ENCODE measurements around the gene SERPINB8. TPM values are rescaled to one million over a fixed set of nuclear protein-coding genes. Genes with fewer than 3 reads are reported as not detected.
A peak's percentile ranks its signal among the peaks of the same experiment; 100 is the strongest.
"Not testable (repeated sequence)": the region's sequence is repeated elsewhere in the genome, so short reads cannot be mapped to it uniquely, and the experiment has no call there.

SERPINB8 gene
- 10 to 100 TPM in 3 of 4 donors, 1 to 10 TPM in 1; 6.7 to 15.7 (median 12.3) TPM for polyA plus RNA-seq
- long read RNA-seq, donor 1: 0 reads
- long read RNA-seq, donor 2, partial matches to known transcripts: 0 of 2 reads
- long read RNA-seq, donor 2, other reads (novel, unspliced or antisense): 0 of 2 reads
- long read RNA-seq, donor 3: 0 reads
- long read RNA-seq, donor 4: 0 reads
- long read RNA-seq, donor 5, partial matches to known transcripts: 0 of 1 reads
- long read RNA-seq, donor 5, other reads (novel, unspliced or antisense): 0 of 1 reads
- long read RNA-seq, donor 6, partial matches to known transcripts: 0 of 2 reads
- long read RNA-seq, donor 6, other reads (novel, unspliced or antisense): 0 of 2 reads
- long read RNA-seq, donor 7: 0 reads
- long read RNA-seq, donor 8: 0 reads
- long read RNA-seq, donor 9: 0 reads
- long read RNA-seq, donor 10: 0 reads

- Histone ChIP-seq H3K4me1 (ENCODE audit: control insufficient read depth in 3 of 3, insufficient read depth in 2 of 3, low read depth in 1 of 3, low read length in 2 of 3) (peaks cover 3 to 9% (median 6%) of the 10 kb centered on the region in 3 donors), H3K27me3 (ENCODE audit: control insufficient read depth in 3 of 3, insufficient read depth in 3 of 3, low read length in 3 of 3) (no peaks in the 10 kb centered on the region), H3K4me3 (ENCODE audit: low read depth in 1 of 3, low read length in 3 of 3) (peak within 1 kb of the TSS; percentile 61 to 79 (median 76)), H3K36me3 (ENCODE audit: control insufficient read depth in 3 of 3, insufficient read depth in 2 of 3, low read depth in 1 of 3, low read length in 3 of 3) (no peaks in the 10 kb centered on the region), H3K27ac (ENCODE audit: low read depth in 1 of 3, low read length in 2 of 3) (peak within 1 kb of the TSS; percentile 87 to 99 (median 98)), H3K9me3 (ENCODE audit: control insufficient read depth in 2 of 2, insufficient read depth in 1 of 2, low read depth in 1 of 2, low read length in 1 of 2) (no peaks in the 10 kb centered on the region)
- DNase-seq: peak; percentile 96
- FAIRE-seq: no peak
- 0% methylated on average over 46 to 62 of the region's 62 CpGs for WGBS, 3 donors
Observed at GRCh38 chr18:63969942-63970808, at the start of gene SERPINB8. TSS of gene SERPINB8 (plus strand) at chr18:63970081. CDS start at chr18:63978309, 8,228 bp downstream.

- no peaks in the 10 kb centered on the region for H3K4me1 ChIP-seq (ENCODE audit: control insufficient read depth in 3 of 3, insufficient read depth in 2 of 3, low read depth in 1 of 3, low read length in 2 of 3)
- H3K4me3 ChIP-seq (ENCODE audit: low read depth in 1 of 3, low read length in 3 of 3): no peak overlapping the region
- 86 to 91% (median 87%) methylated on average over 2 of the region's 2 CpGs for WGBS, 3 donors
- no peaks in the 10 kb centered on the region for H3K36me3 ChIP-seq (ENCODE audit: control insufficient read depth in 3 of 3, insufficient read depth in 2 of 3, low read depth in 1 of 3, low read length in 3 of 3)
- H3K27me3 ChIP-seq (ENCODE audit: control insufficient read depth in 3 of 3, insufficient read depth in 3 of 3, low read length in 3 of 3): peaks cover 0 to 4% (median 0%) of the 10 kb centered on the region in 3 donors
- FAIRE-seq (no peak), DNase-seq (no peak)
- H3K9me3 ChIP-seq (ENCODE audit: control insufficient read depth in 2 of 2, insufficient read depth in 1 of 2, low read depth in 1 of 2, low read length in 1 of 2): no peaks in the 10 kb centered on the region
- H3K27ac ChIP-seq (ENCODE audit: low read depth in 1 of 3, low read length in 2 of 3): no peak overlapping the region
Observed at GRCh38 chr18:63922049-63922448, 47.8 kb upstream of the SERPINB8 start.

- H3K4me1 ChIP-seq (ENCODE audit: control insufficient read depth in 3 of 3, insufficient read depth in 2 of 3, low read depth in 1 of 3, low read length in 2 of 3): no peaks in the 10 kb centered on the region
- 52 to 79% (median 70%) methylated on average over 1 of the region's 1 CpG for whole genome bisulfite sequencing, 3 donors
- H3K4me3 ChIP-seq (ENCODE audit: low read depth in 1 of 3, low read length in 3 of 3): no peak overlapping the region
- H3K27me3 ChIP-seq (ENCODE audit: control insufficient read depth in 3 of 3, insufficient read depth in 3 of 3, low read length in 3 of 3): peaks cover 0 to 4% (median 0%) of the 10 kb centered on the region in 3 donors
- H3K36me3 ChIP-seq (ENCODE audit: control insufficient read depth in 3 of 3, insufficient read depth in 2 of 3, low read depth in 1 of 3, low read length in 3 of 3): no peaks in the 10 kb centered on the region
- no peak for FAIRE-seq
- DNase-seq: no peak
- no peaks in the 10 kb centered on the region for H3K9me3 ChIP-seq (ENCODE audit: control insufficient read depth in 2 of 2, insufficient read depth in 1 of 2, low read depth in 1 of 2, low read length in 1 of 2)
- H3K27ac ChIP-seq (ENCODE audit: low read depth in 1 of 3, low read length in 2 of 3): no peak overlapping the region
Observed at GRCh38 chr18:63924551-63924950, 45.3 kb upstream of the SERPINB8 start.

GRCh38 chr18:63928331-63928730, 41.5 kb upstream of the SERPINB8 start:
- Histone ChIP-seq H3K4me3 (ENCODE audit: low read depth in 1 of 3, low read length in 3 of 3) (no peak overlapping the region), H3K27me3 (ENCODE audit: control insufficient read depth in 3 of 3, insufficient read depth in 3 of 3, low read length in 3 of 3) (peaks cover 0 to 2% (median 0%) of the 10 kb centered on the region in 3 donors), H3K9me3 (ENCODE audit: control insufficient read depth in 2 of 2, insufficient read depth in 1 of 2, low read depth in 1 of 2, low read length in 1 of 2) (no peaks in the 10 kb centered on the region), H3K36me3 (ENCODE audit: control insufficient read depth in 3 of 3, insufficient read depth in 2 of 3, low read depth in 1 of 3, low read length in 3 of 3) (no peaks in the 10 kb centered on the region), H3K4me1 (ENCODE audit: control insufficient read depth in 3 of 3, insufficient read depth in 2 of 3, low read depth in 1 of 3, low read length in 2 of 3) (no peaks in the 10 kb centered on the region), H3K27ac (ENCODE audit: low read depth in 1 of 3, low read length in 2 of 3) (no peak overlapping the region)
- DNase-seq (no peak), FAIRE-seq (no peak)
- 65 to 76% (median 67%) methylated on average over 8 of the region's 8 CpGs for WGBS, 3 donors

GRCh38 chr18:63929369-63929768, 40.5 kb upstream of the SERPINB8 start:
- H3K27ac ChIP-seq (ENCODE audit: low read depth in 1 of 3, low read length in 2 of 3); H3K4me1 ChIP-seq (ENCODE audit: control insufficient read depth in 3 of 3, insufficient read depth in 2 of 3, low read depth in 1 of 3, low read length in 2 of 3); DNase-seq; H3K4me3 ChIP-seq (ENCODE audit: low read depth in 1 of 3, low read length in 3 of 3); H3K9me3 ChIP-seq (ENCODE audit: control insufficient read depth in 2 of 2, insufficient read depth in 1 of 2, low read depth in 1 of 2, low read length in 1 of 2); H3K27me3 ChIP-seq (ENCODE audit: control insufficient read depth in 3 of 3, insufficient read depth in 3 of 3, low read length in 3 of 3); FAIRE-seq; H3K36me3 ChIP-seq (ENCODE audit: control insufficient read depth in 3 of 3, insufficient read depth in 2 of 3, low read depth in 1 of 3, low read length in 3 of 3): not testable (repeated sequence)

- DNase-seq (no peak), FAIRE-seq (no peak)
- Histone ChIP-seq H3K4me3 (ENCODE audit: low read depth in 1 of 3, low read length in 3 of 3) (no peak overlapping the region), H3K9me3 (ENCODE audit: control insufficient read depth in 2 of 2, insufficient read depth in 1 of 2, low read depth in 1 of 2, low read length in 1 of 2) (no peaks in the 10 kb centered on the region), H3K27me3 (ENCODE audit: control insufficient read depth in 3 of 3, insufficient read depth in 3 of 3, low read length in 3 of 3) (no peaks in the 10 kb centered on the region), H3K4me1 (ENCODE audit: control insufficient read depth in 3 of 3, insufficient read depth in 2 of 3, low read depth in 1 of 3, low read length in 2 of 3) (no peaks in the 10 kb centered on the region), H3K36me3 (ENCODE audit: control insufficient read depth in 3 of 3, insufficient read depth in 2 of 3, low read depth in 1 of 3, low read length in 3 of 3) (no peaks in the 10 kb centered on the region), H3K27ac (ENCODE audit: low read depth in 1 of 3, low read length in 2 of 3) (no peak overlapping the region)
- WGBS, 3 donors: 84 to 94% (median 85%) methylated on average over 3 of the region's 3 CpGs
Observed at GRCh38 chr18:63930773-63931354, 39.0 kb upstream of the SERPINB8 start.

- DNase-seq (peak; percentile 70 to 75), FAIRE-seq (no peak)
- no peak overlapping the region for H3K27ac ChIP-seq (ENCODE audit: low read depth in 1 of 3, low read length in 2 of 3)
- 3 to 4% (median 3%) methylated on average over 50 to 54 of the region's 54 CpGs for WGBS, 3 donors
- peaks cover 0 to 29% (median 6%) of the 10 kb centered on the region in 3 donors for H3K27me3 ChIP-seq (ENCODE audit: control insufficient read depth in 3 of 3, insufficient read depth in 3 of 3, low read length in 3 of 3)
- H3K36me3 ChIP-seq (ENCODE audit: control insufficient read depth in 3 of 3, insufficient read depth in 2 of 3, low read depth in 1 of 3, low read length in 3 of 3): no peaks in the 10 kb centered on the region
- H3K4me1 ChIP-seq (ENCODE audit: control insufficient read depth in 3 of 3, insufficient read depth in 2 of 3, low read depth in 1 of 3, low read length in 2 of 3): peaks cover 0 to 7% (median 0%) of the 10 kb centered on the region in 3 donors
- no peaks in the 10 kb centered on the region for H3K9me3 ChIP-seq (ENCODE audit: control insufficient read depth in 2 of 2, insufficient read depth in 1 of 2, low read depth in 1 of 2, low read length in 1 of 2)
- peak overlapping the region; percentile 8 to 42 (median 27) for H3K4me3 ChIP-seq (ENCODE audit: low read depth in 1 of 3, low read length in 3 of 3)
Observed at GRCh38 chr18:63936156-63936931, 33.5 kb upstream of the SERPINB8 start.
